Measurements from ENCODE around the gene ANKH.

GRCh38 chr5:14851597-14851996 is 20.0 kb downstream of the ANKH start:
- TF ChIP-seq, protein P1, sequence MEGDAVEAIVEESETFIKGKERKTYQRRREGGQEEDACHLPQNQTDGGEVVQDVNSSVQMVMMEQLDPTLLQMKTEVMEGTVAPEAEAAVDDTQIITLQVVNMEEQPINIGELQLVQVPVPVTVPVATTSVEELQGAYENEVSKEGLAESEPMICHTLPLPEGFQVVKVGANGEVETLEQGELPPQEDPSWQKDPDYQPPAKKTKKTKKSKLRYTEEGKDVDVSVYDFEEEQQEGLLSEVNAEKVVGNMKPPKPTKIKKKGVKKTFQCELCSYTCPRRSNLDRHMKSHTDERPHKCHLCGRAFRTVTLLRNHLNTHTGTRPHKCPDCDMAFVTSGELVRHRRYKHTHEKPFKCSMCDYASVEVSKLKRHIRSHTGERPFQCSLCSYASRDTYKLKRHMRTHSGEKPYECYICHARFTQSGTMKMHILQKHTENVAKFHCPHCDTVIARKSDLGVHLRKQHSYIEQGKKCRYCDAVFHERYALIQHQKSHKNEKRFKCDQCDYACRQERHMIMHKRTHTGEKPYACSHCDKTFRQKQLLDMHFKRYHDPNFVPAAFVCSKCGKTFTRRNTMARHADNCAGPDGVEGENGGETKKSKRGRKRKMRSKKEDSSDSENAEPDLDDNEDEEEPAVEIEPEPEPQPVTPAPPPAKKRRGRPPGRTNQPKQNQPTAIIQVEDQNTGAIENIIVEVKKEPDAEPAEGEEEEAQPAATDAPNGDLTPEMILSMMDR (IDR thresholded peaks at IDR 0.05; ENCODE audit: poor library complexity, severe bottlenecking), result no peak
- TF ChIP-seq EP300 (conservative IDR thresholded peaks at IDR 0.05; ENCODE audit: poor library complexity, severe bottlenecking) (no peak), EZH2 (IDR thresholded peaks at IDR 0.05; ENCODE audit: borderline replicate concordance, insufficient read depth, low read length, poor library complexity, severe bottlenecking) (no peak), POLR2AphosphoS5 (IDR thresholded peaks at IDR 0.05) (no peak), SMC3 (conservative IDR thresholded peaks at IDR 0.05; ENCODE audit: poor library complexity) (no peak), TAF1 (IDR thresholded peaks at IDR 0.05; ENCODE audit: low read depth) (no peak)
- TF ChIP-seq, protein P2, sequence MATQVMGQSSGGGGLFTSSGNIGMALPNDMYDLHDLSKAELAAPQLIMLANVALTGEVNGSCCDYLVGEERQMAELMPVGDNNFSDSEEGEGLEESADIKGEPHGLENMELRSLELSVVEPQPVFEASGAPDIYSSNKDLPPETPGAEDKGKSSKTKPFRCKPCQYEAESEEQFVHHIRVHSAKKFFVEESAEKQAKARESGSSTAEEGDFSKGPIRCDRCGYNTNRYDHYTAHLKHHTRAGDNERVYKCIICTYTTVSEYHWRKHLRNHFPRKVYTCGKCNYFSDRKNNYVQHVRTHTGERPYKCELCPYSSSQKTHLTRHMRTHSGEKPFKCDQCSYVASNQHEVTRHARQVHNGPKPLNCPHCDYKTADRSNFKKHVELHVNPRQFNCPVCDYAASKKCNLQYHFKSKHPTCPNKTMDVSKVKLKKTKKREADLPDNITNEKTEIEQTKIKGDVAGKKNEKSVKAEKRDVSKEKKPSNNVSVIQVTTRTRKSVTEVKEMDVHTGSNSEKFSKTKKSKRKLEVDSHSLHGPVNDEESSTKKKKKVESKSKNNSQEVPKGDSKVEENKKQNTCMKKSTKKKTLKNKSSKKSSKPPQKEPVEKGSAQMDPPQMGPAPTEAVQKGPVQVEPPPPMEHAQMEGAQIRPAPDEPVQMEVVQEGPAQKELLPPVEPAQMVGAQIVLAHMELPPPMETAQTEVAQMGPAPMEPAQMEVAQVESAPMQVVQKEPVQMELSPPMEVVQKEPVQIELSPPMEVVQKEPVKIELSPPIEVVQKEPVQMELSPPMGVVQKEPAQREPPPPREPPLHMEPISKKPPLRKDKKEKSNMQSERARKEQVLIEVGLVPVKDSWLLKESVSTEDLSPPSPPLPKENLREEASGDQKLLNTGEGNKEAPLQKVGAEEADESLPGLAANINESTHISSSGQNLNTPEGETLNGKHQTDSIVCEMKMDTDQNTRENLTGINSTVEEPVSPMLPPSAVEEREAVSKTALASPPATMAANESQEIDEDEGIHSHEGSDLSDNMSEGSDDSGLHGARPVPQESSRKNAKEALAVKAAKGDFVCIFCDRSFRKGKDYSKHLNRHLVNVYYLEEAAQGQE (IDR thresholded peaks at IDR 0.05; ENCODE audit: borderline replicate concordance), result no peak

All from neural cell (in vitro differentiated cells).